SW480 (cell line): Measurements from ENCODE around the gene PDCD2L.

ENCODE experiments used
- DNase-seq: peaks from one replicate; pipeline ENCODE4 v3.0.0-alpha.2; 2016; ENCODE audit warnings: low spot score

PDCD2L gene

GRCh38 chr19:34471906-34472700 is 67.9 kb downstream of the PDCD2L start:
- no peak for DNase-seq

- no peak for DNase-seq
These were observed 70.2 kb downstream of the PDCD2L start for GRCh38 chr19:34474233-34474989.

- DNase-seq, result no peak
These were observed 71.1 kb downstream of the PDCD2L start for GRCh38 chr19:34475026-34475974.
